ENCODE measurements around the gene ZNF740.
"Not testable (repeated sequence)": the region's sequence is repeated elsewhere in the genome, so short reads cannot be mapped to it uniquely, and the experiment has no call there.

ZNF740 gene

GRCh38 chr12:53160673-53161072 is 19.8 kb upstream of the ZNF740 start:
- H3K27ac ChIP-seq (ENCODE audit: low read length): no peak overlapping the region
- H3K4me1 ChIP-seq (ENCODE audit: control insufficient read depth in 1 of 2, insufficient read depth in 2 of 2, low read length in 2 of 2): no peaks in the 10 kb centered on the region
- H3K36me3 ChIP-seq (ENCODE audit: control insufficient read depth in 1 of 2, insufficient read depth in 2 of 2, low read length in 2 of 2): peaks cover 0 to 8% of the 10 kb centered on the region in 2 donors
- H3K27me3 ChIP-seq (ENCODE audit: low read depth, low read length): no peaks in the 10 kb centered on the region
- H3K4me3 ChIP-seq (ENCODE audit: low read depth in 1 of 2, low read length in 2 of 2): no peak overlapping the region
- no peaks in the 10 kb centered on the region for H3K9me3 ChIP-seq (ENCODE audit: control insufficient read depth in 1 of 2, low read length in 2 of 2)

GRCh38 chr12:53161119-53161911 is 19.2 kb upstream of the ZNF740 start:
- H3K4me3 ChIP-seq (ENCODE audit: low read depth in 1 of 2, low read length in 2 of 2): no peak overlapping the region
- H3K36me3 ChIP-seq (ENCODE audit: control insufficient read depth in 1 of 2, insufficient read depth in 2 of 2, low read length in 2 of 2): peaks cover 0 to 8% of the 10 kb centered on the region in 2 donors
- no peaks in the 10 kb centered on the region for H3K4me1 ChIP-seq (ENCODE audit: control insufficient read depth in 1 of 2, insufficient read depth in 2 of 2, low read length in 2 of 2)
- no peaks in the 10 kb centered on the region for H3K27me3 ChIP-seq (ENCODE audit: low read depth, low read length)
- H3K27ac ChIP-seq (ENCODE audit: low read length): no peak overlapping the region
- no peaks in the 10 kb centered on the region for H3K9me3 ChIP-seq (ENCODE audit: control insufficient read depth in 1 of 2, low read length in 2 of 2)

- not testable (repeated sequence) for H3K4me1 ChIP-seq (ENCODE audit: control insufficient read depth in 1 of 2, insufficient read depth in 2 of 2, low read length in 2 of 2); H3K9me3 ChIP-seq (ENCODE audit: control insufficient read depth in 1 of 2, low read length in 2 of 2); H3K27me3 ChIP-seq (ENCODE audit: low read depth, low read length); H3K27ac ChIP-seq (ENCODE audit: low read length); H3K4me3 ChIP-seq (ENCODE audit: low read depth in 1 of 2, low read length in 2 of 2)
- H3K36me3 ChIP-seq (ENCODE audit: control insufficient read depth in 1 of 2, insufficient read depth in 2 of 2, low read length in 2 of 2): peaks cover 3 to 19% of the 10 kb centered on the region in 2 donors
Measured at GRCh38 chr12:53163008-53163407, 17.5 kb upstream of the ZNF740 start.

- no peaks in the 10 kb centered on the region for H3K9me3 ChIP-seq (ENCODE audit: control insufficient read depth in 1 of 2, low read length in 2 of 2)
- no peak overlapping the region for H3K4me3 ChIP-seq (ENCODE audit: low read depth in 1 of 2, low read length in 2 of 2)
- H3K27ac ChIP-seq (ENCODE audit: low read length): no peak overlapping the region
- H3K4me1 ChIP-seq (ENCODE audit: control insufficient read depth in 1 of 2, insufficient read depth in 2 of 2, low read length in 2 of 2): no peaks in the 10 kb centered on the region
- H3K36me3 ChIP-seq (ENCODE audit: control insufficient read depth in 1 of 2, insufficient read depth in 2 of 2, low read length in 2 of 2): peaks cover 10 to 25% of the 10 kb centered on the region in 2 donors
- H3K27me3 ChIP-seq (ENCODE audit: low read depth, low read length): no peaks in the 10 kb centered on the region
Measured at GRCh38 chr12:53166837-53167236, 13.7 kb upstream of the ZNF740 start.

- Histone ChIP-seq H3K4me3 (ENCODE audit: low read depth in 1 of 2, low read length in 2 of 2) (no peak overlapping the region), H3K27ac (ENCODE audit: low read length) (no peak overlapping the region), H3K4me1 (ENCODE audit: control insufficient read depth in 1 of 2, insufficient read depth in 2 of 2, low read length in 2 of 2) (no peaks in the 10 kb centered on the region), H3K36me3 (ENCODE audit: control insufficient read depth in 1 of 2, insufficient read depth in 2 of 2, low read length in 2 of 2) (peaks cover 10 to 34% of the 10 kb centered on the region in 2 donors), H3K27me3 (ENCODE audit: low read depth, low read length) (no peaks in the 10 kb centered on the region), H3K9me3 (ENCODE audit: control insufficient read depth in 1 of 2, low read length in 2 of 2) (no peaks in the 10 kb centered on the region)
Measured at GRCh38 chr12:53169644-53170043, 10.9 kb upstream of the ZNF740 start.

GRCh38 chr12:53170215-53170614 is 10.3 kb upstream of the ZNF740 start:
- H3K4me3 ChIP-seq (ENCODE audit: low read depth in 1 of 2, low read length in 2 of 2): no peak overlapping the region
- H3K27me3 ChIP-seq (ENCODE audit: low read depth, low read length): no peaks in the 10 kb centered on the region
- no peaks in the 10 kb centered on the region for H3K9me3 ChIP-seq (ENCODE audit: control insufficient read depth in 1 of 2, low read length in 2 of 2)
- no peak overlapping the region for H3K27ac ChIP-seq (ENCODE audit: low read length)
- peaks cover 10 to 34% of the 10 kb centered on the region in 2 donors for H3K36me3 ChIP-seq (ENCODE audit: control insufficient read depth in 1 of 2, insufficient read depth in 2 of 2, low read length in 2 of 2)
- no peaks in the 10 kb centered on the region for H3K4me1 ChIP-seq (ENCODE audit: control insufficient read depth in 1 of 2, insufficient read depth in 2 of 2, low read length in 2 of 2)

- Histone ChIP-seq H3K4me1 (ENCODE audit: control insufficient read depth in 1 of 2, insufficient read depth in 2 of 2, low read length in 2 of 2) (no peaks in the 10 kb centered on the region), H3K27me3 (ENCODE audit: low read depth, low read length) (no peaks in the 10 kb centered on the region), H3K4me3 (ENCODE audit: low read depth in 1 of 2, low read length in 2 of 2) (no peak overlapping the region), H3K36me3 (ENCODE audit: control insufficient read depth in 1 of 2, insufficient read depth in 2 of 2, low read length in 2 of 2) (peaks cover 10 to 34% of the 10 kb centered on the region in 2 donors), H3K9me3 (ENCODE audit: control insufficient read depth in 1 of 2, low read length in 2 of 2) (no peaks in the 10 kb centered on the region), H3K27ac (ENCODE audit: low read length) (no peak overlapping the region)
Measured at GRCh38 chr12:53170876-53171724, 9.4 kb upstream of the ZNF740 start.

- Histone ChIP-seq H3K27me3 (ENCODE audit: low read depth, low read length) (no peaks in the 10 kb centered on the region), H3K9me3 (ENCODE audit: control insufficient read depth in 1 of 2, low read length in 2 of 2) (no peaks in the 10 kb centered on the region), H3K27ac (ENCODE audit: low read length) (no peak overlapping the region), H3K36me3 (ENCODE audit: control insufficient read depth in 1 of 2, insufficient read depth in 2 of 2, low read length in 2 of 2) (peaks cover 10 to 29% of the 10 kb centered on the region in 2 donors), H3K4me1 (ENCODE audit: control insufficient read depth in 1 of 2, insufficient read depth in 2 of 2, low read length in 2 of 2) (no peaks in the 10 kb centered on the region), H3K4me3 (ENCODE audit: low read depth in 1 of 2, low read length in 2 of 2) (no peak overlapping the region)
Measured at GRCh38 chr12:53171725-53172329, 8.7 kb upstream of the ZNF740 start.

- Histone ChIP-seq H3K4me3 (ENCODE audit: low read depth in 1 of 2, low read length in 2 of 2) (no peak overlapping the region), H3K27me3 (ENCODE audit: low read depth, low read length) (no peaks in the 10 kb centered on the region), H3K36me3 (ENCODE audit: control insufficient read depth in 1 of 2, insufficient read depth in 2 of 2, low read length in 2 of 2) (peaks cover 9 to 24% of the 10 kb centered on the region in 2 donors), H3K4me1 (ENCODE audit: control insufficient read depth in 1 of 2, insufficient read depth in 2 of 2, low read length in 2 of 2) (no peaks in the 10 kb centered on the region), H3K9me3 (ENCODE audit: control insufficient read depth in 1 of 2, low read length in 2 of 2) (no peaks in the 10 kb centered on the region), H3K27ac (ENCODE audit: low read length) (no peak overlapping the region)
Measured at GRCh38 chr12:53172352-53172751, 8.2 kb upstream of the ZNF740 start.

GRCh38 chr12:53173085-53173715 is 7.3 kb upstream of the ZNF740 start:
- H3K4me3 ChIP-seq (ENCODE audit: low read depth in 1 of 2, low read length in 2 of 2): no peak overlapping the region
- H3K27me3 ChIP-seq (ENCODE audit: low read depth, low read length): no peaks in the 10 kb centered on the region
- no peaks in the 10 kb centered on the region for H3K9me3 ChIP-seq (ENCODE audit: control insufficient read depth in 1 of 2, low read length in 2 of 2)
- no peaks in the 10 kb centered on the region for H3K4me1 ChIP-seq (ENCODE audit: control insufficient read depth in 1 of 2, insufficient read depth in 2 of 2, low read length in 2 of 2)
- no peak overlapping the region for H3K27ac ChIP-seq (ENCODE audit: low read length)
- peaks cover 7 to 23% of the 10 kb centered on the region in 2 donors for H3K36me3 ChIP-seq (ENCODE audit: control insufficient read depth in 1 of 2, insufficient read depth in 2 of 2, low read length in 2 of 2)

Data from muscle layer of duodenum (tissue), 2 donors.